Measurements from ENCODE around the gene TMEM247. TPM values are rescaled to one million over a fixed set of nuclear protein-coding genes. Genes with fewer than 3 reads are reported as not detected.

TMEM247 gene
- not detected for total RNA-seq
- not detected for polyA plus RNA-seq (ENCODE audit: insufficient read depth, low read depth, low replicate concordance)
- long read RNA-seq, donor 1 = 0 reads
- long read RNA-seq, donor 2 = 0 reads
- long read RNA-seq, donor 3 = 0 reads
- long read RNA-seq, donor 4 = 0 reads
- long read RNA-seq, donor 5 = 0 reads
- long read RNA-seq, donor 6 = 0 reads
- long read RNA-seq, donor 7 = 0 reads
- long read RNA-seq, donor 8 = 0 reads
- long read RNA-seq, donor 9 = 0 reads
- long read RNA-seq, donor 10 = 0 reads

DNA sequence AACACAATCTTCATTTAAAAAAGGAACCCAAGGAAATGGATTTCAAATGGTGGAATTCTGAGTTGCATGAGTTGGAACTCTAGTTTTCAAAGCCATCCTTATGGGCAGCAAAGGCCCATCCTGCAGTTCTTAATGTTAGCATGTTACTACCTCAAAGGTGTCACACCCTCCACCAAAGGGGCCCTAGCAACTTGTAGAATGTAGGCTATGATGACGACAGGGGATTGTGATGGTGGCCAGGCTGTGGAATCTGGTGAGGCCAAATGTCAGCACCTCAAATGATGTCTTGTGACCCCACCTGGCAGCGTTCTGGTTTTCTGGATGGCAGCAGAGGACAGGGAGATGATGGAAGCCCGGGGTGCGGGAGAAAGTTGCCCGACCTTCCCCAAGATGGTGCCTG is at the start of gene TMEM247:
Gene TMEM247, plus strand, starts transcription at position 301 of the 400 bp plus-strand sequence.
- TF ChIP-seq, protein P1, sequence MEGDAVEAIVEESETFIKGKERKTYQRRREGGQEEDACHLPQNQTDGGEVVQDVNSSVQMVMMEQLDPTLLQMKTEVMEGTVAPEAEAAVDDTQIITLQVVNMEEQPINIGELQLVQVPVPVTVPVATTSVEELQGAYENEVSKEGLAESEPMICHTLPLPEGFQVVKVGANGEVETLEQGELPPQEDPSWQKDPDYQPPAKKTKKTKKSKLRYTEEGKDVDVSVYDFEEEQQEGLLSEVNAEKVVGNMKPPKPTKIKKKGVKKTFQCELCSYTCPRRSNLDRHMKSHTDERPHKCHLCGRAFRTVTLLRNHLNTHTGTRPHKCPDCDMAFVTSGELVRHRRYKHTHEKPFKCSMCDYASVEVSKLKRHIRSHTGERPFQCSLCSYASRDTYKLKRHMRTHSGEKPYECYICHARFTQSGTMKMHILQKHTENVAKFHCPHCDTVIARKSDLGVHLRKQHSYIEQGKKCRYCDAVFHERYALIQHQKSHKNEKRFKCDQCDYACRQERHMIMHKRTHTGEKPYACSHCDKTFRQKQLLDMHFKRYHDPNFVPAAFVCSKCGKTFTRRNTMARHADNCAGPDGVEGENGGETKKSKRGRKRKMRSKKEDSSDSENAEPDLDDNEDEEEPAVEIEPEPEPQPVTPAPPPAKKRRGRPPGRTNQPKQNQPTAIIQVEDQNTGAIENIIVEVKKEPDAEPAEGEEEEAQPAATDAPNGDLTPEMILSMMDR (IDR thresholded peaks at IDR 0.05; ENCODE audit: borderline replicate concordance, extremely low read depth, insufficient read depth) = no peak
- H3K27ac ChIP-seq (ENCODE audit: low read depth in 2 of 2, low read length in 2 of 2) = no peak within 1 kb of the TSS
- no peak within 1 kb of the TSS for H3K4me3 ChIP-seq (ENCODE audit: low read length in 3 of 3)
- intact Hi-C loops (cut with DNase I) = no loop called here
- no peaks in the 10 kb centered on the region for H3K4me1 ChIP-seq (ENCODE audit: control insufficient read depth in 2 of 3, insufficient read depth in 2 of 3, low read depth in 1 of 3, low read length in 3 of 3)
- no peak for DNase-seq
- no peaks in the 10 kb centered on the region for H3K9me3 ChIP-seq (ENCODE audit: control insufficient read depth in 2 of 3, insufficient read depth in 1 of 3, low read length in 3 of 3)
- no peaks in the 10 kb centered on the region for H3K36me3 ChIP-seq (ENCODE audit: control insufficient read depth in 2 of 3, insufficient read depth in 3 of 3, low read length in 3 of 3)
- H3K9ac ChIP-seq (ENCODE audit: low read length in 3 of 3) = no peak within 1 kb of the TSS
- FAIRE-seq = no peak
- no peaks in the 10 kb centered on the region for H3K27me3 ChIP-seq (ENCODE audit: control insufficient read depth, insufficient read depth, low read length)

DNA sequence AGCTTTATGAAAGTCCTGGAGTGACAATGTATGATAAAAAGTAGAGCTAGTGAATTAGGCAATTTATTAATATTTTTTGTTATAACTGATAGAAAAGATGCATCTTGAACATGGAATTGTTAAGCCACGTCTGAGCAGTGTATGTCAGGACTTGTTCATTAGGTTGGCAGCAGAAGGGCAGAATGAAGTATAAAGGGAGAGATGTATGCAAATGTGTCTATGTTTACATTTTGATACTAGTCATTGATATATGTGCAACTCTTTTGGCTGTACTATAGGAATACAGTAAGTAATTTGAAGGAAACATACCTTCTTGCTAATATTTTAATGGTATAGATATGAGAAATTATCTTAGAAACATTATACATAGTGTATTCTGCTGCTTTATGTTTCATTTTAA is 49.0 kb upstream of the TMEM247 start:
- TF ChIP-seq, protein P1 (IDR thresholded peaks at IDR 0.05; ENCODE audit: borderline replicate concordance, extremely low read depth, insufficient read depth) = no peak
- DNase-seq (no peak), FAIRE-seq (no peak)
- Histone ChIP-seq H3K27ac (ENCODE audit: low read depth in 2 of 2, low read length in 2 of 2) (no peak overlapping the region), H3K27me3 (ENCODE audit: control insufficient read depth, insufficient read depth, low read length) (no peaks in the 10 kb centered on the region), H3K9ac (ENCODE audit: low read length in 3 of 3) (no peak overlapping the region), H3K9me3 (ENCODE audit: control insufficient read depth in 2 of 3, insufficient read depth in 1 of 3, low read length in 3 of 3) (no peaks in the 10 kb centered on the region), H3K36me3 (ENCODE audit: control insufficient read depth in 2 of 3, insufficient read depth in 3 of 3, low read length in 3 of 3) (no peaks in the 10 kb centered on the region), H3K4me3 (ENCODE audit: low read length in 3 of 3) (no peak overlapping the region), H3K4me1 (ENCODE audit: control insufficient read depth in 2 of 3, insufficient read depth in 2 of 3, low read depth in 1 of 3, low read length in 3 of 3) (peaks cover 0 to 3% (median 0%) of the 10 kb centered on the region in 3 donors)
- intact Hi-C loops (cut with DNase I) = no loop called here

DNA sequence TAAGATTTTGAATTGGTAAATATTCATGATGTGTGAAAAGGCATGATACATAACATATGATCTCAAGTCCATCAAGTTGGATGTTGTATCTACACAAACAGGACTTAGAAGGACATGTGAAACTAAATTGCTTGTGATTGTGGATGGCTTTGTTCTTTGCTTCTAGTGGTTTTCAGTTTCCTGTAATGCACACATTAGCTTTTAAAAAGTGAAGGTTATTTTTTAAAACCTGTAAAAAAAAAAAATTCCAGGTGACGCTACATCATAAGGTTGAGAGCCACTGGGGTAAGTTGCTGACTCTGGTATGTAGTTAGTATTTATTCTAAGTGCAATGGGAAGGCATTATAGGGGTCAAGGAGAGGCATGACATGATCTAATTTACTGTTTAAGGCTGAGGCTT is 48.4 kb upstream of the TMEM247 start:
- H3K4me3 ChIP-seq (ENCODE audit: low read length in 3 of 3) = no peak overlapping the region
- H3K27me3 ChIP-seq (ENCODE audit: control insufficient read depth, insufficient read depth, low read length) = no peaks in the 10 kb centered on the region
- no peak overlapping the region for H3K27ac ChIP-seq (ENCODE audit: low read depth in 2 of 2, low read length in 2 of 2)
- TF ChIP-seq, protein P1 (IDR thresholded peaks at IDR 0.05; ENCODE audit: borderline replicate concordance, extremely low read depth, insufficient read depth) = no peak
- peaks cover 0 to 3% (median 0%) of the 10 kb centered on the region in 3 donors for H3K4me1 ChIP-seq (ENCODE audit: control insufficient read depth in 2 of 3, insufficient read depth in 2 of 3, low read depth in 1 of 3, low read length in 3 of 3)
- H3K9ac ChIP-seq (ENCODE audit: low read length in 3 of 3) = no peak overlapping the region
- no peaks in the 10 kb centered on the region for H3K36me3 ChIP-seq (ENCODE audit: control insufficient read depth in 2 of 3, insufficient read depth in 3 of 3, low read length in 3 of 3)
- H3K9me3 ChIP-seq (ENCODE audit: control insufficient read depth in 2 of 3, insufficient read depth in 1 of 3, low read length in 3 of 3) = no peaks in the 10 kb centered on the region
- no peak for FAIRE-seq
- intact Hi-C loops (cut with DNase I) = no loop called here
- DNase-seq = no peak
